IMR-90 (cell line): ENCODE results near the gene AP2B1. TPM values are rescaled to one million over a fixed set of nuclear protein-coding genes. Genes with fewer than 3 reads are reported as not detected.

Source experiments
- microRNA-seq, 2 experiments: library from miRNA; stranded (forward) in 1 of 2; unstranded in 1 of 2; fragments of 10-50 nt in 1 of 2; fragments of <30 nt in 1 of 2; gene quantifications in 1 of 2; microRNA quantifications in 1 of 2; one replicate each; pipeline versions ENCODE3 to v1.1.0; 2013 to 2020; ENCODE audit not compliant: insufficient read depth in 1 of 2, insufficient read length in 1 of 2, unreplicated experiment in 1 of 2
- polyA plus RNA-seq, 3 experiments: library from polyadenylated mRNA; depleted of rRNA; stranded (reverse); fragments of >200 nt; gene quantifications; 2 replicates each; pipeline ENCODE4 v1.2.3, GENCODE V29; 2012; ENCODE audit warnings: low replicate concordance in 1 of 3
- small RNA-seq, 5 experiments: library from RNA; depleted of rRNA; stranded (forward); fragments of <200 nt; gene quantifications; one replicate each; pipeline ENCODE3, GENCODE V24; 2012
- total RNA-seq: library from RNA; depleted of rRNA; stranded (reverse); fragments of >200 nt; gene quantifications from 2 replicates; pipeline ENCODE4 v1.2.3, GENCODE V29; 2012; rRNA removed

The AP2B1 gene
- total and polyA plus RNA-seq, 2 of the 4 experiments (the other 2 are of a cell fraction) = 102 to 125 TPM

Small RNA genes lying within 50 kb of the gene (microRNA-seq; reads per million reads assigned to microRNA genes)
- gene AC004134.1 (ENCODE audit: insufficient read depth, insufficient read length) (not detected), gene AC015911.1 (ENCODE audit: insufficient read depth, insufficient read length) (not detected), gene SNORD7 (ENCODE audit: insufficient read depth, insufficient read length) (128 reads per million, percentile 83 among the genes with 10 or more reads in this experiment)

Small RNA genes lying within 50 kb of the gene (small RNA-seq; reads per million reads assigned to genes)
- gene AC004134.1 = 0 reads per million in 5 experiments
- 0 reads per million in 5 experiments for gene AC015911.1
- 0.60 to 48.3 (median 23.2) reads per million in 5 experiments for gene SNORD7

Other genes starting within 250 kb of the AP2B1 start
- gene SLFN11, start 213.7 kb upstream of the AP2B1 start, total RNA-seq = 114 and 144 TPM in 2 replicates
- 25.4 and 29.9 TPM in 2 replicates for gene SLFN11, start 213.7 kb upstream of the AP2B1 start, polyA plus RNA-seq (2012; rRNA removed)
- 38.9 and 48.6 TPM in 2 replicates for gene SLFN12, start 154.8 kb upstream of the AP2B1 start, total RNA-seq
- 13.5 and 16.6 TPM in 2 replicates for gene SLFN12, start 154.8 kb upstream of the AP2B1 start, polyA plus RNA-seq (2012; rRNA removed)
- 2.5 and 3.9 TPM in 2 replicates for gene SLFN13, start 138.6 kb upstream of the AP2B1 start, total RNA-seq
- gene SLFN13, start 138.6 kb upstream of the AP2B1 start, polyA plus RNA-seq (2012; rRNA removed) = 1.4 and 1.7 TPM in 2 replicates
- gene SLFN12L, start 49.6 kb upstream of the AP2B1 start, total RNA-seq = under 0.01 and 0.18 TPM in 2 replicates
- gene SLFN12L, start 49.6 kb upstream of the AP2B1 start, polyA plus RNA-seq (2012; rRNA removed) = 0.04 TPM in 1 of 2 replicates, not detected in the other
- not detected in 2 replicates for gene SLFN14, start 26.5 kb upstream of the AP2B1 start, total RNA-seq
- not detected in 2 replicates for gene SLFN14, start 26.5 kb upstream of the AP2B1 start, polyA plus RNA-seq (2012; rRNA removed)
- gene PEX12, start 8.8 kb upstream of the AP2B1 start, total RNA-seq = 6.7 and 7.9 TPM in 2 replicates
- 4.5 and 4.6 TPM in 2 replicates for gene PEX12, start 8.8 kb upstream of the AP2B1 start, polyA plus RNA-seq (2012; rRNA removed)
- gene RASL10B, start 144.3 kb downstream of the AP2B1 start, total RNA-seq = 3.6 and 4.7 TPM in 2 replicates
- gene RASL10B, start 144.3 kb downstream of the AP2B1 start, polyA plus RNA-seq (2012; rRNA removed) = 4.1 and 4.4 TPM in 2 replicates
- gene GAS2L2, start 165.9 kb downstream of the AP2B1 start, total RNA-seq = not detected in 2 replicates
- gene GAS2L2, start 165.9 kb downstream of the AP2B1 start, polyA plus RNA-seq (2012; rRNA removed) = 0.02 and 0.03 TPM in 2 replicates
- gene C17orf50, start 173.6 kb downstream of the AP2B1 start, total RNA-seq = not detected in 2 replicates
- not detected in 2 replicates for gene C17orf50, start 173.6 kb downstream of the AP2B1 start, polyA plus RNA-seq (2012; rRNA removed)
- gene MMP28, start 208.3 kb downstream of the AP2B1 start, total RNA-seq = 0.18 TPM in 1 of 2 replicates, not detected in the other
- not detected in 2 replicates for gene MMP28, start 208.3 kb downstream of the AP2B1 start, polyA plus RNA-seq (2012; rRNA removed)
- gene TAF15, start 222.2 kb downstream of the AP2B1 start, total RNA-seq = 46.8 and 47.2 TPM in 2 replicates
- 69.8 and 98.0 TPM in 2 replicates for gene TAF15, start 222.2 kb downstream of the AP2B1 start, polyA plus RNA-seq (2012; rRNA removed)